Measurements from ENCODE around the gene APOC4.
"Not testable (repeated sequence)": the region's sequence is repeated elsewhere in the genome, so short reads cannot be mapped to it uniquely, and the experiment has no call there.

Gene APOC4

DNA sequence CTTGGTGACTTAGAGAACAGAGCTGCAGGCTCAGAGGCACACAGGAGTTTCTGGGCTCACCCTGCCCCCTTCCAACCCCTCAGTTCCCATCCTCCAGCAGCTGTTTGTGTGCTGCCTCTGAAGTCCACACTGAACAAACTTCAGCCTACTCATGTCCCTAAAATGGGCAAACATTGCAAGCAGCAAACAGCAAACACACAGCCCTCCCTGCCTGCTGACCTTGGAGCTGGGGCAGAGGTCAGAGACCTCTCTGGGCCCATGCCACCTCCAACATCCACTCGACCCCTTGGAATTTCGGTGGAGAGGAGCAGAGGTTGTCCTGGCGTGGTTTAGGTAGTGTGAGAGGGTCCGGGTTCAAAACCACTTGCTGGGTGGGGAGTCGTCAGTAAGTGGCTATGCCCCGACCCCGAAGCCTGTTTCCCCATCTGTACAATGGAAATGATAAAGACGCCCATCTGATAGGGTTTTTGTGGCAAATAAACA is 17.8 kb upstream of the APOC4 start:
- no peak for DNase-seq

DNA sequence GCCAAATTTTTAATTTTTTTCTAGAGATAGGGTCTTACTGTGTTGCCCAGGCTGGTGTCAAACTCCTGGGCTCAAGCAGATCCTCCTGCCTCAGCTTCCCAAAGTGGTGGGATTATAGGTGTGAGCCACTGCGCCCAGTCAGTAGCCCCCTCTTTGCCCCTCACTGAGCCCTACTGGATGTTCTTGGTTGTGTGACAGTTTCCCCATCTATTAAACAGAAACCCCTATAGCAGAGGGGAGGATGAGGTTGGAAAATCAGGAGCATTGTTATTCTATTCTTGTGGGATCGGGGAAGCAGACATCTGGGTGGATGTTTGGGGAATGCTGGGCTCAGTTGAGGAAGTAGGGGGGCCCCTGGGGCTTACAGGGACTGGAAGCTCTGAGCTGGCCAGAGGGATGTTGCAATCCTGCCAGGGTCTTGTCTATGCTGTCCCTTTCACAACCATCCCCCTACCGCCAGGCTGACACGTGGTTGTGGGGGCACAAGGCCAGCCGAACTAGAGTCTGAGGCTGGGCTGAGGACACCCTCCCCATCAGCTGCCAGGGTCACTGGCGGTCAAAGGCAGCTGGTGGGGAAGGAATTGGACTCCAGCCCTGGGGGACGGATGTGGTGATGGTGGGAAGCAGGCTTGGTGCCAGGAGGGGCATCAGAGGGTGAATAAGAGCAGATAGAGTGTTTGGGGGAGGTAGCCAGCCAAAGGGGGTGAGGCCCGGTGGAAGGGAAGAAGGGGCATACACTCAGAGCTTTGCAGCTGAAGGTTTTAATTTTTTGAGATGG is 16.7 kb upstream of the APOC4 start:
- peak; percentile 11 for DNase-seq

DNA sequence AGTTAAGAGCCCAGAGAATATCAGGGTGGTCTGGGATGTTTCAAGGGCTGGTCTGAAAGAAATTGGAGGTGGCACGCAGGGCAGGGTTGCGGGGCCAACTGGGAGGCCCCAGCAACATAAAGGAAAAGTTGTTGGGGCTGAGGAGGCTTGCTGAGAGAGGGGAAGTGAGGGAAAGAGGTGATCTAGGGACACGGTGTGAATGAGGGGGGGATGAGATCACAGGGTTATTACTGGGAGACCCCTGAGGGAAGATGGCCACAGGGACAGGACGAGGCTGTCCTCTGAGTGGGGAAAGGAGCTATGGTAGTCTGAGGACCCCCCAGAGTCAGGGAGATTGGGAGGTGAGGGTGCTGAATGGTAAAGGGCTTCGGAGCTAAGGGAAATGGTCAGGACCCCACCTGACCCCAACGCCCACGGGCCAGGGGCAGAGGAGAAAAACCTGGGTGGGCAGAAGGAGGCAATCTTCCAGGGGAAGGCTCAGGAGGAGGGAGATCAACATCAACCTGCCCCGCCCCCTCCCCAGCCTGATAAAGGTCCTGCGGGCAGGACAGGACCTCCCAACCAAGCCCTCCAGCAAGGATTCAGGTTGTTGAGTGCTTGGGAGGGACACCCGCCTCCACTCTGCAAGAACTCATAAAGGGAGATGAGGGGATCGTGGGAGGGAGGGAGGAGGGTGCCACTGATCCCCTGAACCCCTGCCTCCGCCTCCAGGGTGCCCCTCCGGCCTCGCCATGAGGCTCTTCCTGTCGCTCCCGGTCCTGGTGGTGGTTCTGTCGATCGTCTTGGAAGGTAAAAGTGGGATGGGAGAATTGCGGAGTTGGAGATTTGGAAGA is 15.6 kb upstream of the APOC4 start:
- DNase-seq: not testable (repeated sequence)

DNA sequence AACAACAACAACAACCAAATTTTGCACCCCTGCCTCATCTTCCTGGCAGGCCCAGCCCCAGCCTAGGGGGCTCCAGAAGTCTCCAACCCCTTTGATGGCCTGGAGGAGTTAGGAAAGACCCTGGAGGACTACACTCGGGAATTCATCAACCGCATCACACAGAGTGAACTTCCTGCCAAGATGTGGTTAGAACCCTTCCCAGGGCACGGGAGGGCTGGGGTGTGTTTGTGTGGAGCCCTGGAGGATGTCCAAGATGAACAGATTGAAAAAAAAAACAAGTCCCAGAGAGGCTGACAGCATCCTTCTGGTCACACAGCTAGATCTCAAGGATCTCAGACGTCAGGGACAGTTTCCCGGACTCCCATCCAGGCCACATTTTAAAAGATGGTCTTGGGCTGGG is 14.3 kb upstream of the APOC4 start:
- no peak for DNase-seq

DNA sequence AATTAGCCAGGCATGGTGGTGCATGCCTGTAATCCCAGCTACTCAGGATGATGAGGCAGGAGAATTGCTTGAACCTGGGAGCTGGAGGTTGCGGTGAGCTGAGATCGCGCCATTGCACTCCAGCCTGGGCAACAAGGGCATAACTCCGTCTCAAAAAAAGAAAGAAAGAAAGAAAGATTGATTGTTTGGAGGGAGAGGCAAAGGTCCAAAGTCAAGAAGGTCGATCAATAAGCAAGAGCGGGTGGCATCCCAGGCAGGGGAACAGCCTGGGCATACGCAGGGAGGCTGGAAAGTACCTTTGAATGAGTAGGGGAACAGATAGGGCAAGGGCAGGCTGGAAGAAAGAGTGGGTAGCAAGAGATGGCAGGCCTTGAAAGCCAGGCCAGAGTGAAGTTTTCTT is 11.9 kb upstream of the APOC4 start:
- DNase-seq: no peak

DNA sequence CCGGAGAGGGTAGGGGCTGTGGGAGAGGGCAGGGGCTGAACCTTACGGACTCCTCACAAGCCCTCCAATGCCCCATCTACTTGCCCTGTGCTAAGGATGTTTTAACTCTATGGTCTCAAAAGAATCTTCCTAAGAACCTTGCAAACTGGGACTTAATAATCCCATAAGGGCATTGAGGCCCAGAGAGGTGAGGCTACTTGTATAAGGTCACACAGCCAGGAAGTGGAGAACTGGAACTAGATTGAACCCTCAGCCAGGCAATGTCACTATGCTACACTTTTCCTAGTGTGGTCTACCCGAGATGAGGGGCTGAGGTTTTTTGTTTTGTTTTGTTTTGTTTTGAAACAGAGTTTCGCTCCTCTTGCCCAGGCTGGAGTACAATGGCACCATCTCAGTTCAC is 10.5 kb upstream of the APOC4 start:
- no peak for DNase-seq

DNA sequence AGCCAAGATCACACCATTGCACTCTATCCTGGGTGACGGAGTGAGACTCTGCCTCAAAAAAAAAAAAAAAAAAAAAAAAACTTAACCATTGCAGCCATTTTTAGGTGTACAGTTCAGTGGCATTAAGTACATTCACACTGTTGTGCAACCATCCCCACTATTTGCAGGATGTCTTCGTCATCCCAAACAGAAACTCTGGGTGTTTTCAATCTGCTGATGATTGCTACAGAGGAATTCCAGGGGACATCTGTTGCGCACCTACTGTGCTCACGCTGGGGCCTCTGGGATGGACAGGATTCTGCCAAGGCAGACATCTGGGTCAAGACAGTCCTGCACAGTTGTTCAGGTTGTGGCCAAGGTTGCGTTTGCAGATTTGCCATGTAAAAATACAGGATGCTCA is 2.4 kb upstream of the APOC4 start:
- DNase-seq: no peak

DNA sequence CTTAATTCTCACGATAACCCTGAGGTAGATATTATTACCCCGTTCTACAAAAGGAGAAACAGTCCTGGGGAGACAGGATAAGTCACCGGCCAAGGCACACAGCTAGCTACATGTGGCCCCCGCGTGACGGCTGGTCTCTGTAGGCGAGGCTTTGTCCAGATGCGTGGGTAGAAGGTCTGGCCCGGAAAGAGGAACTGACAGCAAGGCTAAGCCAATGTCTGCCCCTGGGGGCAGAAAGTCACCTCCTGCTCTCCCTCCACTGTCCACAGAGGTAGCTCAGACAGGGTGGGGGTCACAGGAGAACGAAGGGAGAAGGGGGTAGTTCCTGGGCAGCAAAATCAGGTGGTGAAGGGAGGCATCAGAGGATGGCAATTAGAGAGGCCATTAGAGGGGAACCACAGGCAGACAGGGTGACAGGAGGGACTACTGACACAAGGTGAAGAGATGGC is 1.8 kb downstream of the APOC4 start:
- no peak for DNase-seq

DNA sequence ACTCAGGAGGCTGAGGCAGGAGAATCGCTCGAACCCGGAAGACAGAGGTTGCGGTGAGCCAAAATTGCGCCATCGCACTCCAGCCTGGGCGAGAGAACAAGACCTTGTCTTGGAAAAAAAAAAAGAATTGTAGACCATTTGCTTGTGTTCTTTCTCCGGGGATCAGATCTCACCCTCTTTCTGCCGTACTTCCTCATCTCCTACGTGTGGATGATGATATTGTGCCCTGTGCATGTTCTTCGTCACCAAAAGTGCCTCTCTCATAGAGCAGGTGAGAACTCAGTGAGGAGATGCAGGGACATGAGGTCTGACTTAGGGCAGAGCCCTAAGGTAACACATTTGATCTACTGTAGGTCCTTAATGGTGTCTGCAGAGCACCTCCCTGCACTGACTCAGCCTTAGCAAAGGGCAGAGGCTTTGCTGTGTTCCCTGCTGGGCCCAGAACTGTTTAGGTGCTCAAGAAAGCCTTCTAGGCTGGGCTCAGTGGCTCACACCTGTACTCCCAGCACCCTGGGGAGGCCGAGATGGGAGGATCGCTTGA is 5.1 kb downstream of the APOC4 start:
- no peak for DNase-seq

DNA sequence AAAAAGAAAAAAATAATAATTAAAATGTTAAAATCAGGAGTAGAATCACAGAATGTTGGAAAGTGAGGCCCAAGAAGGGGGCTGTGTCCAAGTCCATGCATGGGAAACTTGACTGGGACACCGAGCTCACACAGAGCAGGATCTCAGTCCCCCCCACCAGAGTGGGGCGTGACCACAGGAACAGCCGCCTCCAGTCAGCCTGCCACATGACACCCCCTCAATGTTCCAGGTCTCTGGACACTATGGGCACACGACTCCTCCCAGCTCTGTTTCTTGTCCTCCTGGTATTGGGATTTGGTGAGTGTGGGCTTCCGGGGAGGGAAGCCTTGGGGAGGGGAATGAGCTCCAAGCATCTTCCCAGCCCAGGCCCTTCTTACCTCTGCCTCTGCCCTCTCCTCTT is 6.2 kb downstream of the APOC4 start:
- DNase-seq: no peak

DNA sequence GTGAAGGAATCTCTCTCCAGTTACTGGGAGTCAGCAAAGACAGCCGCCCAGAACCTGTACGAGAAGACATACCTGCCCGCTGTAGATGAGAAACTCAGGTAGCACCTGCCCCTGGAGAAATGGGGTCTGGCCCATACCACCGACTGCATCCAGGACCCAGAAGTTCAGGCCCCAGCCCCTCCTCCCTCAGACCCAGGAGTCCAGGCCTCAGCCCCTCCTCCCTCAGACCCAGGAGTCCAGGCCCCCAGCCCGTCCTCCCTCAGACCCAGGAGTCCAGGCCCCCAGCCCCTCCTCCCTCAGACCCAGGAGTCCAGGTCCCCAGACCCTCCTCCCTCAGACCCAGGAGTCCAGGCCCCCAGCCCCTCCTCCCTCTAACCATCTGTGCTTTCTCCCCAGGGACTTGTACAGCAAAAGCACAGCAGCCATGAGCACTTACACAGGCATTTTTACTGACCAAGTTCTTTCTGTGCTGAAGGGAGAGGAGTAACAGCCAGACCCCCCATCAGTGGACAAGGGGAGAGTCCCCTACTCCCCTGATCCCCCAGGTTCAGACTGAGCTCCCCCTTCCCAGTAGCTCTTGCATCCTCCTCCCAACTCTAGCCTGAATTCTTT is 6.8 kb downstream of the APOC4 start:
- DNase-seq: no peak

DNA sequence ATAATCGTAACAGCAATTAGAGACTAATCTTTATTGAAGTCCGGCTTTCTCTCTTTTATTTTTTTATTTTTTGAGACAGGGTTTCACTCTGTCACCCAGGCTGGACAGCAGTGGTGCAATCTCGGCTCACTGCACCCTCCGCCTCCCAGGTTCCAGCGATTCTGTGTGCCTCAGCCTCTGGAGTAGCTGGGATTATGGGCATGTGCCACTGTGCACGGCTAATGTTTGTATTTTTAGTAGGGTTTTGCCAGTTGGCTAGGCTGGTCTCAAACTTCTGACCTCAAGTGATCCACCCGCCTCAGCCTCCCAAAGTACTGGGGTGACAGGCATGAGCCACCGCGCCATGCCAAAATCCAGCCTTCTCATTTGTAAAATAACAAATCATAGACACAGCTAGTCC is 7.5 kb downstream of the APOC4 start:
- DNase-seq: no peak

DNA sequence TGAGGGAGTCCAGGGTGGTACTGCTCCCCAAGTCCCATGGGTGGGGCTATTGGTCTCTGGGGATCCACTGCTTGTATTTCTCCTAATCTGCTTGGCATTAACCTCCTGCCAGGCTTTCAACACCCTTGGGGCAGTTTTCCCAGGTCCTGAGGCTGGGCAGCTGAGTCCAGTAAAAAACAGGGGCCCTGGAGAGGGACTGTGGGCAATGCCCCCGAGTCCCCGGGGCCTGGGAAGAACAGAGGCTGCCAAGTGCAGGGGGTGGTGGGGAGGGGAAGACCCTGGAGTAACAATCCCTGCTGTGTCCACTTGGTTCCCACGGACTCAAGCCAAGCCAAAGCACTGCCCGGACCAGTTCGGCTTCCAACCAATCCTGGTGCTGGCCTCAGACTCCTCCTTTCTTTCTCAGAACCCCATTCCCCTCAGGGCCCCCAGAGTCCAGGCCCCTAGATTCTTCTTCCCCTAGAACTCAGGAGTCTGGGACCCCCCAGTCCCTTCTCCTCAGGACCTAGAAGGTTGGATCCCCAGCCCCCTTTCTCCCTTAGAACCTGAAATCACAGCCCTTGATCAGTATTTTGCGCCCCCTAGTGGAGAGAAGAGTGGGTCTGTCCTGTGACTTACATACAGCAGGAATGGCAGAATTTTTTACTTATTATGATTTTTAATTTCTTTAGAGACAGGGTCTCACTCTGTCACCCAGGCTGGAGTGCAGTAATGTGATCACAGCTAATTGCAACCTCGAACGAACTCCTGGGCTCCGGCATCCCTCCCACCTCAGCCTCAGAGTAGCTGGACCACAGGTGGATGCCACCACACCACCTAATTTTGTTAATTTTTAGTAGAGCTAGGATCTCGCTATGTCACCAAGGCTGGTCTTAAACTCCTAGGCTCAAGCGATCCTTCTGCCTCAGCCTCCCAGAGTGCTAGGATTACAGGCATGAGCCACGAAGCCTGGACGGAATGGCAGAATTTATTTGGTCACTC is 9.4 kb downstream of the APOC4 start:
- DNase-seq: peak; percentile 32

DNA sequence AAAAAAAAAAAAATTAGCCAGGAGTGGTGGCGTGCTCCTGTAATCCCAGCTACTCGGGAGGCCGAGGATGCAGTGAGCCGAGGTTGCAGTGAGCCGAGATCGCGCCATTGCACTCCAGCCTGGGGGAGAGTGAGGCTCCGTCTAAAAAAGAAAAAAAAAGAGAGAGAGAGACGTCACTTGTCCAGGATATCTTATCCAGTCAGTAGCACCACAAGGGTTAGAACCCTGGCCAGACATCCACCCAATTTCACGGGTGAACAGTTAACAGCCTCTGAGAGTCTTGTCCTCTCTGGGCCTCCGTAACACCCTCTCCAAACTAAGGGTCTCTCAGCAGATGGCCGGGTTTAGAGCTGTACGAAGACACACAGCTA is 12.2 kb downstream of the APOC4 start:
- DNase-seq: no peak

DNA sequence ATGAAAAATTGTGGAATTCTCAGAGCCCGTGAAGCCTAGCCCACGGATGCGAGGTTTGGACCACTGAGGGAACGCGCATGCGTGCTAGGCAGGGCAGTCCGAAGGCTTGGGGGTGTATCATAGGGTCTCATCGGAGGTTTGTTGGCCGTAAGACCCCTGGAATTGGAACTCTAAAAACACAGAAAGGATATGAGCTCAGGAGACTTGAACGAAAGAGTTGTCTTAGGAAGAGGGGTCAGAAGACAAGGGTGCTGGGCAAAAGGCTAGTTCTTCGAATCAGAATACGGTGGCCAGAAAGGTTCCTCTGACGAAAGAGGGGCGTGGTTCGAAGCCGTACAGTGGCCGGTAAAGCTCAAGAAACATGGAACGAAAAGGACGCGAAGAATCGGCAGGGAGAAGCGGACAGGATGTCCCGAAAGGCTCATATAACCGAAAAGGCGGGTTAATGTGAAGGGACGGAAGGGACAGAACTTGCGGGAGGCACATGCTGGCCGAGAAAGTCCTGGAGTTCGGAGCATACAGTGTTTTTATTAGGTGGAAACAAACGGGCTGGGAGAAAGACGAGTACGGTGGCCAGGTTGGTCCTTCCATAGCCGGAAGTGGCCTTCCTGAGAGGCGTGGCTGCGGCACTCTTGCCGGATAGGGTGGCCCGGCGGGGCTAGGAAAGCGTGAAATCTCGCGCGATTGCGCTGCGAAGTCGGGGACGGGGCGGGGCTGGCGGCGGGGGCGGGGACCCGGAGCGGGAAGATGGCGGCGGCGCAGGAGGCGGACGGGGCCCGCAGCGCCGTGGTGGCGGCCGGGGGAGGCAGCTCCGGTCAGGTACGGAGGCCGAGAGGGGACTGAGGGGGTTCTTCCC is 12.8 kb downstream of the APOC4 start, which contains the start of gene CLPTM1:
CLPTM1 (plus strand) TSS at position 732 of the 856 bp plus-strand sequence; CDS start at position 748, 16 bp downstream.
- peak; percentile 94 for DNase-seq

DNA sequence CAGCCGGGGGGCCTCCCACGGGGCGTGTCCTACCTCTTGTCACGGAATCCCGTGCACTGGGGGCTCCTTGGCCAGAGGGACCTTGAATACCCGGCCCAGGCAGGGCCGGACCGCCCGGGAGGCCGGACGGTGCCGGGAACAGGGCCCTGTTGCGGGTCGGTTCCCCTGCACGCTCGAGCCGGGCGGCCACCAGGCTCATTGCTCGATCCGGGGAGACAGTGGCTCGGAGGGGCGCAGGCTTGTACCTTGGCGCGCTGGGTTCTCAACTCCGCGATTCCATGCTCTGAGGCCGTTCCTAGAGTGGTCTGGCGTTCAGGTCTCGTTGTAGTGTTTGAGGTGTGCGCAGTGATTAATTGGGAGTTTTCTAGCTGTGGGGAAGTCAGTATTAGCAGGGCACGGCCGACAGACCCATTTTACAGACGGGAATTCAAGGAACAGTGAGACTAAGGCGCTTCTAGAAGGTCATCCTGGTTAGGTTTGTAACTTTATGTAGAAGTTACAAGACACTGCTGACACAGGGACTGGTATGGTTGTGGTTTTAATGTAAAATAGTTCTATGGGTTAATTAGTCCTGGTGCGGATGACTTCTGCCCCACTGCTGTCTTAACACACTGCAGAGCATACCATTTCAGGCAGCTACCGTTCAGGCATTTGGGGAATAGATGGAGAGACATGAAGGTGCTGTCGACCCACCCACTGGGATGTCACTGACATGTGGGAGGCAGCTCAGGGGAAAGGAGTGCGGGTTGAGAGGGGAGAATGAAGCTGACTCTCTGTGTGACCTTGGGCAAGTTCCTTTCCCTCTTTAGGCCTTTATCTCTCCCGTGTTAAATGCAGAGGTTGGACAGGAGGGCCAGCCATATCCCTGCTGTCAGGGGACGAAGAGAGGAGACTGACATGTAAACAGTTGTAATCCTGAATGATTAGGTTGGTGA is 13.7 kb downstream of the APOC4 start:
- DNase-seq: no peak

DNA sequence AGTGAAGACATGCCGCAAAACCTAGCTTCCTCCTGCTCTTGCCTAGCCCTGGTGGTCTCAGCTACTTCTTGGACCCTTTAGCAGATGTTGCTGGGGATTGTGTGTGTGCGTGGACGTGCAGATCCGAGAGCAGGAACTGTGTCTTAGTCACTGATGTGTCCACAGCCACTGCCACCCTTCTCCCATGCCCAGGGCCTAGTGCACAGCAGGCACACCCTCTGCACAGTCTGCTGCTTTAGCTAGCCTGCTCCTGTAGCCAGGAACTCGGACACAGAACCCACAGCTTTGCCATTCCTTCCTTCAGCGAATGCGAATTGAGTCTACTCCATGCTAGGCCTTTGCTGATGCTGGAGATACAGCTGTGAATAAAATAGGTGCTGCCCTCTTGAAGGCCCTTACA is 15.5 kb downstream of the APOC4 start:
- no peak for DNase-seq

DNA sequence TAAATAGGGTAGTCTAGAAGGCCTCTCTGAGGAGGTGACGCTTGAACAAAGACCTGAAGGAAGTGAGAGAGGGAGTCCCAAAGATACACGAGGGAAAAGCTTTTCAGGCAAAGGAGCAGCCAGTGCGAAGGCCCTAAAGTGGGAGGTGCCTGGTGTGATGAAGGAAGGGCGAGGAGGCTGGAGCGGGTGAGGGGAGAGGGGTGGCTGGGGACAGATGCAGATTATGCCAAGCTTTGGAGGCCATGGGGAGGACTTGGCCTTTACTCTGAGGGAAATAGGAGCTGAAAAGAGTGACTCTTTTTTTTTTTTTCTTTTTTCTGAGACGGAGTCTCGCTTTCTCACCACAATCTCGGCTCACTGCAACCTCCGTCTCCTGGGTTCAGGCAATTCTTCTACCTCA is 16.1 kb downstream of the APOC4 start:
- DNase-seq: no peak

DNA sequence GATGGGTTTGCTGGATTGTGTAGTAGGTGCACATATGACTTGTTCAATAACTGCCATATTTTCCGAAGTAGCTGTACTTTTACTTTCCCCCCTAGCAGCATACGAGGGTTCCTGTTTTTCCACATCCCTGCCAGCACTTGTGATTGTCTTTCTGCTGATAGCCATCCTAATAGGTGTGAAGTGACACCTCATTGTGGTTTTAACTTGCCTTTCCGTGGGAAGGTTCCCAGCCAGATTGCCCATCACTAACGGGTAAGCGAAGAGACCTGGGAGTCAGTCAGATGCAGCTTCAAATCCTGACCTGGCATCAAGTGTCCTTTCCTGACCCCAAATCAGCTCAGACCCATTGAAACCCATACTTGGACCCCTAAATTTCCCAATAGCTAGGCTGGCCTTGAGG is 17.7 kb downstream of the APOC4 start:
- DNase-seq: no peak
